Gastrocnemius medialis (tissue), 4 donors: ENCODE results near the gene NADSYN1. TPM values are rescaled to one million over a fixed set of nuclear protein-coding genes. Genes with fewer than 3 reads are reported as not detected.

Experiments
- ATAC-seq, 2 donors: fragments of 150-250 bp; one replicate each; pipeline ENCODE4 v1.9.1; 2016
- DNase-seq, 2 donors: peaks; one replicate each; pipeline ENCODE4 v3.0.0-alpha.2; 2019
- H3K27ac ChIP-seq, 4 donors: fragments of 200-600 bp; sonication (generic); 1 replicate in 1 of 4; 2 replicates in 3 of 4; pipeline ENCODE4 v1.5.1; 2016 to 2018; ENCODE audit warnings: mild to moderate bottlenecking in 2 of 4, moderate library complexity in 1 of 4
- H3K27me3 ChIP-seq, 3 donors: fragments of 200-600 bp; sonication (generic) in 2 of 3; 1 replicate in 1 of 3; 2 replicates in 2 of 3; pipeline versions ENCODE4 v1.5.1 to v1.6.0; 2016 to 2019; ENCODE audit warnings: mild to moderate bottlenecking in 1 of 3, moderate library complexity in 1 of 3
- H3K36me3 ChIP-seq, 2 donors: fragments of 200-600 bp; sonication (generic) in 1 of 2; one replicate each; pipeline ENCODE4 v1.5.1; 2017 to 2018
- H3K4me1 ChIP-seq, 2 donors: fragments of 200-600 bp; sonication (generic) in 1 of 2; one replicate each; pipeline ENCODE4 v1.5.1; 2016 to 2017; ENCODE audit warnings: mild to moderate bottlenecking in 2 of 2
- H3K4me3 ChIP-seq, 4 donors: fragments of 200-600 bp; sonication (generic) in 3 of 4; 1 replicate in 1 of 4; 2 replicates in 3 of 4; pipeline ENCODE4 v1.5.1; 2016 to 2019; ENCODE audit warnings: mild to moderate bottlenecking in 2 of 4
- H3K9me3 ChIP-seq, 3 donors: fragments of 200-600 bp; sonication (generic) in 2 of 3; 1 replicate in 1 of 3; 2 replicates in 2 of 3; pipeline ENCODE4 v1.5.1; 2016 to 2019
- POLR2A ChIP-seq, 2 donors: fragments of 450-650 bp; IDR thresholded peaks; one replicate each; pipeline ENCODE4 v1.6.1; 2017; ENCODE audit warnings: antibody characterized with exemption in 2 of 2, mild to moderate bottlenecking in 2 of 2, moderate library complexity in 2 of 2
- in situ Hi-C, 4 donors: fragments of 200-750 bp; cut with MboI; loops; one replicate each; pipeline versions ENCODE4 v1.15.0 to v1.8.0; 2017; ENCODE audit warnings: low sequenced_read_pairs in 4 of 4
- intact Hi-C: fragments of 100-400 bp; cut with DNase I; formaldehyde crosslinking; loops from one replicate; pipeline ENCODE4 v1.15.1; 2023; ENCODE audit warnings: low total_unique reads
- total RNA-seq, 4 donors: library from RNA; depleted of rRNA; stranded (reverse); fragments of >200 nt; gene quantifications; one replicate each; pipeline versions ENCODE4 v1.1.0 to v1.2.3, GENCODE V29; 2016
- TF ChIP-seq, protein P1 (sequence below), 5 experiments: fragments of 450-650 bp in 3 of 5; fragments of 200-600 bp in 2 of 5; sonication (generic) in 2 of 5; IDR thresholded peaks in 4 of 5; conservative IDR thresholded peaks in 1 of 5; 1 replicate in 4 of 5; 2 replicates in 1 of 5; pipeline ENCODE4 v1.5.1; 2016 to 2019; ENCODE audit warnings: antibody characterized with exemption in 5 of 5, mild to moderate bottlenecking in 3 of 5, moderate library complexity in 3 of 5

Gene NADSYN1
- total RNA-seq, 4 donors from 2014 or later = 10.5 to 27.1 (median 16.0) TPM

DNA sequence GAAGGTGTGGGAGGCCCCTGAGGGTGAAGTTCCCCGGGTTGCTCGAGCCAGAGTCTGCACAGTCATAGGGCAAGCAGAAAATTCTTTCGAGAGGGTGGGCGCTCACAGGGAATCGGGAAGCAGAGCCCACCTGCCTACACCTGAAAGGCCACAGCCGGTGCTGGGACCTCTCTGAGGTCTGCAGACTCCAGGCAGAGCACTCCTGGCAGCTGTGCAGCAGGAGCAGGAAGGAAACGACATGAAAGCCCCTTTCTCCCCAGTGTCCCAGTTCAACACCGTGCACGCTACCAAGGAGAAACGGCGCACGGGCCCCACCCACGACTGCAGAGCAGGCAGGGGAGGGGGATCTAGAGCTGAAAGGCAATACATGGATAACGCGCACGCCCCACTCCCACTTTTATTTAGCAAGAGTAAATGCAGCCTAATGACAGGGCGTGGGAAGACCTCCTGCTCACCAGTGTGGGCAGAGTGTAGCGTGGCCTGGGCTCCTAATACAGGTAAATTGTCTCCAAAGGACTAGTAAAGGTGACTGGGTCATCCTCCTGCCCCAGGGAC, 18.4 kb upstream of the NADSYN1 start:
- H3K36me3 ChIP-seq = peaks cover 0 to 11% of the 10 kb centered on the region in 2 donors
- intact Hi-C loops (no loop called here), in situ Hi-C loops (no loop called here)
- no peak for TF ChIP-seq POLR2A (IDR thresholded peaks at IDR 0.05)
- TF ChIP-seq, protein P1, sequence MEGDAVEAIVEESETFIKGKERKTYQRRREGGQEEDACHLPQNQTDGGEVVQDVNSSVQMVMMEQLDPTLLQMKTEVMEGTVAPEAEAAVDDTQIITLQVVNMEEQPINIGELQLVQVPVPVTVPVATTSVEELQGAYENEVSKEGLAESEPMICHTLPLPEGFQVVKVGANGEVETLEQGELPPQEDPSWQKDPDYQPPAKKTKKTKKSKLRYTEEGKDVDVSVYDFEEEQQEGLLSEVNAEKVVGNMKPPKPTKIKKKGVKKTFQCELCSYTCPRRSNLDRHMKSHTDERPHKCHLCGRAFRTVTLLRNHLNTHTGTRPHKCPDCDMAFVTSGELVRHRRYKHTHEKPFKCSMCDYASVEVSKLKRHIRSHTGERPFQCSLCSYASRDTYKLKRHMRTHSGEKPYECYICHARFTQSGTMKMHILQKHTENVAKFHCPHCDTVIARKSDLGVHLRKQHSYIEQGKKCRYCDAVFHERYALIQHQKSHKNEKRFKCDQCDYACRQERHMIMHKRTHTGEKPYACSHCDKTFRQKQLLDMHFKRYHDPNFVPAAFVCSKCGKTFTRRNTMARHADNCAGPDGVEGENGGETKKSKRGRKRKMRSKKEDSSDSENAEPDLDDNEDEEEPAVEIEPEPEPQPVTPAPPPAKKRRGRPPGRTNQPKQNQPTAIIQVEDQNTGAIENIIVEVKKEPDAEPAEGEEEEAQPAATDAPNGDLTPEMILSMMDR (IDR thresholded peaks at IDR 0.05 in 4 of 5, conservative IDR thresholded peaks at IDR 0.05 in 1 of 5) = no peak
- no peaks in the 10 kb centered on the region for H3K9me3 ChIP-seq
- no peak overlapping the region for H3K27ac ChIP-seq
- no peak overlapping the region for H3K4me3 ChIP-seq
- no peaks in the 10 kb centered on the region for H3K4me1 ChIP-seq
- DNase-seq (no peak), ATAC-seq (no peak)
- H3K27me3 ChIP-seq = no peaks in the 10 kb centered on the region

DNA sequence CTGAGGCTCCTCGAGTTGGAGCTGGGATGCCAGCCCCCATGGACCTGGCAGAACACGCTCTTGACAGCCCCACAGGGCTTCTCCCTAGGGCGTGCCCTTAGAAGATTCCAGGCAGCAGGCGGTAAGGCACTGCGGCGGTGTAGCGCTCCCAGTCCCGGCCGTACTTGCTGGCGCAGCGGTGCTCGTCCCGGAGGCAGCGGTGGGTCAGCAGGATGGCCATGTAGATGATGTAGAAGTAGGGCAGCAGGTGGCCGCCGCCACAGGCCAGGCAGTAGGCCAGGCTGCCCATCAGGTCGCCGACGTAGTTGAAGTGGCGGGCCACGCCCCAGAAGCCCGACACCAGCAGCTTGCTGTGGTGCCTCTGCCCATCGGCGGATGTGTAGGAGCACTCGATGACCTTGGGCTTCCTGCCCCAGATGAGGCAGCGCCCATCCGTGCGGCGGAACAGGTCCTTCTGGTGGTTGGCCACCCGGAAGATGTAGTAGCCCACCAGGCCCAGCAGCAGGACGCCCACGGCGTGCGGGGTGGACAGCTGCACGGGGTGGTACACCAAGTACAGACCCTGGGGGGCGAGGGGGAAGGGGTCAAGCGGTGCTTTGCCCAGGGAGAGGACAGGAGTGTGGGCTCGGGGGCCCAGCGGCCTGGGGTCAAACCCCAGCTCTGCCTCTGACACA, 17.6 kb upstream of the NADSYN1 start:
- TF ChIP-seq, protein P1 (IDR thresholded peaks at IDR 0.05 in 4 of 5, conservative IDR thresholded peaks at IDR 0.05 in 1 of 5) = no peak
- no peak for TF ChIP-seq POLR2A (IDR thresholded peaks at IDR 0.05)
- Histone ChIP-seq H3K27ac (no peak overlapping the region), H3K27me3 (no peaks in the 10 kb centered on the region), H3K4me1 (no peaks in the 10 kb centered on the region), H3K9me3 (no peaks in the 10 kb centered on the region), H3K36me3 (peaks cover 0 to 17% of the 10 kb centered on the region in 2 donors), H3K4me3 (no peak overlapping the region)
- no peak for ATAC-seq
- intact Hi-C loops (no loop called here), in situ Hi-C loops (no loop called here)
- no peak for DNase-seq

DNA sequence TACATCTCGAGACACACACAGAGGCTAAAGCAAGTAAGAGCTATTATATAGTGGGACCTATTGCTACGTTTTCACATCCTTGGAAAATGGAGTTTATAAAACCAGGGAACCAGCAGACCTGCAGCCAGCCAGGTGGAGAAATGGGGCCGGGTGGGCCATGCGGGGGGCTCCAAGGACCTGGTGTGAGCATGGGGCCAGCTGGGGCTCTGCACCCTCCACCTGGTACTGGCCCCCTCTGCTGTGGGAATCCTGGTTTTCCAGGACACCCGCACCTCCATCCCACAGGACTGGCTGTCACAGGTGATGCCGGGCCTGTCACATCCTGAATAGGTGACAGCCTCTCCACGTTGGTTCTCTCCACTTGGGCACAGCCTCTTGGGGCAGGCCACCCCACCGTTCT, 16.1 kb upstream of the NADSYN1 start:
- peaks cover 0 to 17% of the 10 kb centered on the region in 2 donors for H3K36me3 ChIP-seq
- intact Hi-C loops = no loop called here

DNA sequence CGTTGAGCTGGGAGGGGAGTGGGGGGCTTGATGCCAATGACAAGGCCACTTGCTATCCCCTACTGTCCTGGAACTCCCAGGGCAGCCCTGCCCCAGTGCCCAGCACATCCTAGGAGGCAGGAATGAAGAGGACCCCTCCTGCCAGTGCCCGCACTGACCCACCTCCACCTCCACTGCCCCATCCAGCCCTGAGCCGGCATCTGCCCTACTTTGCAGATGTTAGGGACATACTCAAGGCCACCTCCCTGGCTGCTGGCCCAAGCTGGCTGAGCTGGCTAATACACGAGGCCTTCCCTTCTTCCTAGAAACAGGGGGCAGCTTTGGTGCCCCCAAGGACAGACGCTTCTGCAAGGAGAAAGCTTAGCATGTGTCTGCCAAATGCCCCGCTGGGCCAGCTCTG, 15.6 kb upstream of the NADSYN1 start:
- Histone ChIP-seq H3K36me3 (peaks cover 0 to 17% of the 10 kb centered on the region in 2 donors), H3K27ac (no peak overlapping the region)

More for the DNA sequence above, 16.1 kb upstream of the NADSYN1 start:
- no peaks in the 10 kb centered on the region for H3K9me3 ChIP-seq
- H3K4me3 ChIP-seq = no peak overlapping the region
- H3K27me3 ChIP-seq = no peaks in the 10 kb centered on the region
- in situ Hi-C loops = no loop called here
- no peak overlapping the region for H3K27ac ChIP-seq
- no peak for DNase-seq
- ATAC-seq = no peak
- TF ChIP-seq POLR2A (IDR thresholded peaks at IDR 0.05) = no peak
- TF ChIP-seq, protein P1 (IDR thresholded peaks at IDR 0.05 in 4 of 5, conservative IDR thresholded peaks at IDR 0.05 in 1 of 5) = no peak
- no peaks in the 10 kb centered on the region for H3K4me1 ChIP-seq

More for the DNA sequence above, 15.6 kb upstream of the NADSYN1 start:
- no peak for TF ChIP-seq POLR2A (IDR thresholded peaks at IDR 0.05)
- TF ChIP-seq, protein P1 (IDR thresholded peaks at IDR 0.05 in 4 of 5, conservative IDR thresholded peaks at IDR 0.05 in 1 of 5) = no peak
- Histone ChIP-seq H3K4me1 (no peaks in the 10 kb centered on the region), H3K27me3 (no peaks in the 10 kb centered on the region), H3K4me3 (no peak overlapping the region), H3K9me3 (no peaks in the 10 kb centered on the region)
- in situ Hi-C loops (no loop called here), intact Hi-C loops (no loop called here)
- ATAC-seq (no peak), DNase-seq (no peak)
